HCT116 (cell line): Measurements from ENCODE around the gene TCF15. TPM values are rescaled to one million over a fixed set of nuclear protein-coding genes. Genes with fewer than 3 reads are reported as not detected.

Source experiments
- ATAC-seq: fragments of 200-7000 bp; cut with Tn5 transposase; 2 replicates; pipeline ENCODE4 v1.9.1; 2020; ENCODE audit warnings: mild to moderate bottlenecking, moderate library complexity
- BruUV-seq: library from RNA; stranded (reverse); fragments of 400-500 nt; replicated peaks from 2 replicates; lab custom pipeline; 2021; lab: Mats Ljungman, UMichigan
- CTCF ChIA-PET: fragments of 300-600 bp; sonication (Branson Sonifier 250); formaldehyde crosslinking; loops from one replicate; lab custom pipeline; 2021; ENCODE audit warnings: antibody characterized with exemption; lab: Charles Lee
- POLR2A ChIA-PET: fragments of 300-600, 350-600 bp; sonication (Branson Sonifier 250); formaldehyde crosslinking; loops from one replicate; lab custom pipeline; 2021; ENCODE audit warnings: antibody characterized with exemption; lab: Charles Lee
- RAD21 ChIA-PET, 2 experiments: fragments of 300-600 bp; sonication (Branson Sonifier 250); formaldehyde crosslinking; loops; one replicate each; lab custom pipeline; 2023; ENCODE audit warnings: low total read pairs in 2 of 2; ENCODE audit not compliant: uncharacterized antibody in 2 of 2, unreplicated experiment in 2 of 2, low non-redundant PET in 1 of 2; lab: Charles Lee
- DNase-seq: peaks from one replicate; pipeline ENCODE4 v3.0.0-alpha.2; 2010; ENCODE audit warnings: low read depth, low spot score
- H2AFZ ChIP-seq: fragments of 200-600 bp; shearing (Covaris generic), sonication (generic); 2 replicates; pipeline ENCODE4 v1.6.1; 2017; ENCODE audit warnings: low read depth, mixed run types, mixed read lengths, antibody characterized with exemption, low read length; ENCODE audit not compliant: poor library complexity, severe bottlenecking
- H3K27ac ChIP-seq: 2 replicates; pipeline ENCODE4 v1.5.1; 2012; ENCODE audit warnings: low read depth, low read length
- H3K27me3 ChIP-seq: fragments of 200-600 bp; sonication (generic); 2 replicates; pipeline ENCODE4 v1.6.1; 2016; ENCODE audit warnings: mixed run types, low read length, mixed read lengths; ENCODE audit not compliant: insufficient read depth
- H3K36me3 ChIP-seq, 2 experiments: fragments of 200-500 bp in 1 of 2; fragments of 200-600 bp in 1 of 2; sonication (Bioruptor generic) in 1 of 2; sonication (generic) in 1 of 2; 2 replicates each; pipeline versions ENCODE4 v1.5.1 to v1.6.1; 2014 to 2016; ENCODE audit warnings: low read length in 2 of 2, inconsistent platforms in 1 of 2, mixed read lengths in 1 of 2, mixed run types in 1 of 2; ENCODE audit not compliant: insufficient read depth in 2 of 2, control insufficient read depth in 1 of 2
- H3K4me1 ChIP-seq, 2 experiments: fragments of 200-600 bp in 1 of 2; sonication (generic) in 1 of 2; 2 replicates each; pipeline versions ENCODE4 v1.5.1 to v1.6.1; 2012 to 2017; ENCODE audit warnings: low read length in 2 of 2, inconsistent platforms in 1 of 2, mild to moderate bottlenecking in 1 of 2, mixed read lengths in 1 of 2, mixed run types in 1 of 2, moderate library complexity in 1 of 2; ENCODE audit not compliant: insufficient read depth in 2 of 2, control insufficient read depth in 1 of 2
- H3K4me2 ChIP-seq: fragments of 200-600 bp; sonication (generic); 2 replicates; pipeline ENCODE4 v1.6.1; 2017; ENCODE audit warnings: mixed run types, low read length, mixed read lengths
- H3K4me3 ChIP-seq, 2 experiments: fragments of 200-600 bp in 1 of 2; sonication (generic) in 1 of 2; replicated peaks in 1 of 2; 2 replicates each; pipeline ENCODE4 v1.5.1; 2011 to 2016; ENCODE audit warnings: low read length in 2 of 2, control low read depth in 1 of 2, low read depth in 1 of 2, mild to moderate bottlenecking in 1 of 2, mixed read lengths in 1 of 2, mixed run types in 1 of 2
- H3K79me2 ChIP-seq: fragments of 200-600 bp; sonication (generic); 2 replicates; pipeline ENCODE4 v1.6.1; 2017; ENCODE audit warnings: mild to moderate bottlenecking, mixed run types, low read length, moderate library complexity, mixed read lengths; ENCODE audit not compliant: insufficient read depth
- H3K9ac ChIP-seq: fragments of 200-600 bp; sonication (generic); 2 replicates; pipeline ENCODE4 v1.6.1; 2016; ENCODE audit warnings: low read length, mixed read lengths
- H3K9me2 ChIP-seq: fragments of 200-600 bp; sonication (generic), shearing (Covaris generic); 2 replicates; pipeline ENCODE4 v1.6.1; 2017; ENCODE audit warnings: mixed run types, mild to moderate bottlenecking, moderate library complexity; ENCODE audit not compliant: insufficient read depth
- H3K9me3 ChIP-seq, 2 experiments: fragments of 200-500 bp in 1 of 2; fragments of 200-600 bp in 1 of 2; sonication (Bioruptor generic) in 1 of 2; sonication (generic) in 1 of 2; 2 replicates each; pipeline ENCODE4 v1.6.1; 2014 to 2017; ENCODE audit warnings: low read length in 2 of 2, mixed read lengths in 2 of 2, inconsistent platforms in 1 of 2, low read depth in 1 of 2, mild to moderate bottlenecking in 1 of 2, mixed run types in 1 of 2, moderate library complexity in 1 of 2; ENCODE audit not compliant: control insufficient read depth in 1 of 2, insufficient read depth in 1 of 2
- H4K20me1 ChIP-seq: fragments of 200-600 bp; sonication (generic), shearing (Covaris generic); 2 replicates; pipeline ENCODE4 v1.6.1; 2017; ENCODE audit warnings: mixed run types, mild to moderate bottlenecking, moderate library complexity; ENCODE audit not compliant: insufficient read depth
- CEBPB ChIP-seq: IDR thresholded peaks from 2 replicates; pipeline ENCODE4 v1.6.1; 2012; ENCODE audit warnings: low read depth
- ELF1 ChIP-seq: IDR thresholded peaks from 2 replicates; pipeline ENCODE4 v1.6.1; 2012; ENCODE audit warnings: low read depth, borderline replicate concordance
- EZH2phosphoT487 ChIP-seq: fragments of 200-600 bp; IDR thresholded peaks from 2 replicates; pipeline ENCODE4 v1.6.1; 2018; ENCODE audit warnings: antibody characterized with exemption, borderline replicate concordance
- SIN3A ChIP-seq: IDR thresholded peaks from 2 replicates; pipeline ENCODE4 v1.6.1; 2012; ENCODE audit warnings: low read depth
- SRF ChIP-seq: IDR thresholded peaks from 2 replicates; pipeline ENCODE4 v1.6.1; 2012; ENCODE audit warnings: low read depth
- TCF7L2 ChIP-seq: IDR thresholded peaks from 2 replicates; pipeline ENCODE4 v1.7.0; 2011; ENCODE audit warnings: borderline replicate concordance, inconsistent platforms; ENCODE audit not compliant: insufficient read depth, insufficient read length; ENCODE audit errors: extremely low read depth
- ZNF274 ChIP-seq: fragments of 200-500 bp; sonication (Bioruptor generic); IDR thresholded peaks from 2 replicates; pipeline ENCODE4 v1.6.1; 2014; ENCODE audit warnings: mild to moderate bottlenecking, low read depth, low read length, inconsistent platforms
- intact Hi-C: fragments of 100-400 bp; cut with micrococcal nuclease; formaldehyde crosslinking; loops from 2 replicates; pipeline ENCODE4 v1.10.0; 2022
- total RNA-seq: library from RNA; stranded (reverse); gene quantifications from one replicate; pipeline ENCODE4 v1.2.1, GENCODE V29; 2021; ENCODE audit not compliant: unreplicated experiment

The TCF15 gene
- total RNA-seq, 1 experiment from 2014 or later = not detected

- Histone ChIP-seq H4K20me1 (peaks cover 3% of the 10 kb centered on the region; the same call in 1 of the 2 replicates), H3K9me3 (peaks cover 4 to 17% of the 10 kb centered on the region in 2 experiments; a peak in 2 of 4 replicates), H3K9ac (no peak overlapping the region), H3K4me2 (peak overlapping the region; percentile 21), H3K9me2 (no peaks in the 10 kb centered on the region), H3K27me3 (no peaks in the 10 kb centered on the region), H3K4me3 (no peak overlapping the region), H3K36me3 (peaks cover 16 to 27% of the 10 kb centered on the region in 2 experiments), H2AFZ (no peak overlapping the region), H3K27ac (peak overlapping the region; percentile 16; the same call in 1 of the 2 replicates), H3K4me1 (peaks cover 13 to 32% of the 10 kb centered on the region in 2 experiments), H3K79me2 (peaks cover 33% of the 10 kb centered on the region)
- ChIA-PET CTCF (interaction anchor here (0.7 to 2.6 kb wide), 23 partner anchors 10 to 403 kb away, joined by 3 to 29 read pairs (median 4); partner anchors contain the start of genes SCRT2, SLC52A3 and TCF15), POLR2A (interaction anchor here (0.7 to 1.8 kb wide), 6 partner anchors 16 to 646 kb away, joined by 3 to 6 read pairs (median 4); no protein-coding TSS in a partner anchor), RAD21 (interaction anchor here (1.0 to 1.1 kb wide), 4 partner anchors 41 to 84 kb away, joined by 3 to 6 read pairs (median 4); no protein-coding TSS in a partner anchor)
- no TSS peak for BruUV-seq
- intact Hi-C loops = loop anchor here (1.0 to 2.0 kb wide), 2 partner anchors 84 to 290 kb away; no protein-coding TSS in a partner anchor
- ATAC-seq = no peak
- no peak for TF ChIP-seq CEBPB
- no peak for TF ChIP-seq SRF
- no peak for TF ChIP-seq TCF7L2
- TF ChIP-seq EZH2phosphoT487 = no peak
- no peak for TF ChIP-seq SIN3A
- no peak for TF ChIP-seq ELF1
- no peak for TF ChIP-seq ZNF274
- no peak for DNase-seq
Observed at GRCh38 chr20:644692-645317, 34.7 kb upstream of the TCF15 start.
